SK-N-SH treated with all-trans-retinoic acid at 6 μM for 48 hours (cell line): ENCODE data around the gene CADM2.

Source experiments
- ATAC-seq: fragments of 200-7000 bp; cut with Tn5 transposase; 3 replicates; pipeline ENCODE4 v1.9.1; 2020; ENCODE audit warnings: mild to moderate bottlenecking, moderate library complexity
- ARNTL ChIP-seq: fragments of 450-650 bp; formaldehyde crosslinking; IDR thresholded peaks from 2 replicates; pipeline ENCODE4 v1.5.0; 2020; ENCODE audit warnings: low read depth, mild to moderate bottlenecking, moderate library complexity, borderline replicate concordance
- BACH2 ChIP-seq: fragments of 250-450 bp; sonication (Bioruptor Pico); IDR thresholded peaks from 2 replicates; pipeline ENCODE4 v1.9.0; 2021; ENCODE audit warnings: mild to moderate bottlenecking, borderline replicate concordance
- CREB5 ChIP-seq: fragments of 250-450 bp; sonication (Bioruptor Pico); IDR thresholded peaks from 2 replicates; pipeline ENCODE4 v1.5.1; 2020; ENCODE audit warnings: low read depth, mild to moderate bottlenecking, moderate library complexity
- CSRNP3 ChIP-seq: fragments of 250-450 bp; sonication (Bioruptor Pico); IDR thresholded peaks from 2 replicates; pipeline ENCODE4 v1.5.1; 2021; ENCODE audit warnings: mild to moderate bottlenecking, moderate library complexity
- ESRRG ChIP-seq: fragments of 250-450 bp; sonication (Bioruptor Pico); IDR thresholded peaks from 2 replicates; pipeline ENCODE4 v1.6.1; 2021; ENCODE audit warnings: mild to moderate bottlenecking
- GLIS3 ChIP-seq: fragments of 250-450 bp; sonication (Bioruptor Pico); IDR thresholded peaks from 2 replicates; pipeline ENCODE4 v1.5.0; 2020; ENCODE audit warnings: mild to moderate bottlenecking, moderate library complexity
- ISL1 ChIP-seq: fragments of 250-450 bp; sonication (Bioruptor Pico); IDR thresholded peaks from 2 replicates; pipeline ENCODE4 v2.1.2; 2022; ENCODE audit warnings: mild to moderate bottlenecking, moderate library complexity
- OSR1 ChIP-seq: fragments of 250-450 bp; sonication (Bioruptor Pico); IDR thresholded peaks from 2 replicates; pipeline ENCODE4 v1.8.0; 2022; ENCODE audit warnings: moderate library complexity, mild to moderate bottlenecking, inconsistent platforms
- POU6F1 ChIP-seq: fragments of 250-450 bp; sonication (Bioruptor Pico); IDR thresholded peaks from 2 replicates; pipeline ENCODE4 v1.8.0; 2021; ENCODE audit warnings: low read depth, mild to moderate bottlenecking, moderate library complexity, borderline replicate concordance
- PPARA ChIP-seq: fragments of 250-450 bp; sonication (Bioruptor Pico); IDR thresholded peaks from 2 replicates; pipeline ENCODE4 v1.5.0; 2020; ENCODE audit warnings: mild to moderate bottlenecking, borderline replicate concordance
- RARB ChIP-seq: fragments of 250-450 bp; sonication (Bioruptor Pico); IDR thresholded peaks from 2 replicates; pipeline ENCODE4 v1.8.0; 2021; ENCODE audit warnings: mild to moderate bottlenecking, moderate library complexity
- TCF4 ChIP-seq: fragments of 250-450 bp; sonication (Bioruptor Pico); IDR thresholded peaks from 2 replicates; pipeline ENCODE4 v1.8.0; 2021; ENCODE audit warnings: mild to moderate bottlenecking, moderate library complexity, borderline replicate concordance
- TOX ChIP-seq: fragments of 250-450 bp; sonication (Bioruptor Pico); IDR thresholded peaks from 2 replicates; pipeline ENCODE4 v1.8.0; 2021; ENCODE audit warnings: mild to moderate bottlenecking, moderate library complexity, borderline replicate concordance
- TSHZ2 ChIP-seq: fragments of 250-450 bp; sonication (Bioruptor Pico); IDR thresholded peaks from 2 replicates; pipeline ENCODE4 v1.5.0; 2020; ENCODE audit warnings: mild to moderate bottlenecking, moderate library complexity
- ZC3H10 ChIP-seq: fragments of 250-450 bp; sonication (Bioruptor Pico); IDR thresholded peaks from 2 replicates; pipeline ENCODE4 v1.5.1; 2021; ENCODE audit warnings: mild to moderate bottlenecking, moderate library complexity
- ZFP3 ChIP-seq: fragments of 250-450 bp; sonication (Bioruptor Pico); IDR thresholded peaks from 2 replicates; pipeline ENCODE4 v1.5.0; 2020; ENCODE audit warnings: mild to moderate bottlenecking, moderate library complexity
- ZNF565 ChIP-seq: fragments of 450-650 bp; formaldehyde crosslinking; conservative IDR thresholded peaks from 2 replicates; pipeline ENCODE4 v1.5.0; 2020; ENCODE audit warnings: low read depth, mild to moderate bottlenecking, moderate library complexity
- ZNF70 ChIP-seq: fragments of 450-650 bp; formaldehyde crosslinking; IDR thresholded peaks from 2 replicates; pipeline ENCODE4 v1.5.0; 2020; ENCODE audit warnings: mild to moderate bottlenecking, moderate library complexity
- ZNF8 ChIP-seq: fragments of 450-650 bp; formaldehyde crosslinking; IDR thresholded peaks from 2 replicates; pipeline ENCODE4 v1.5.0; 2020; ENCODE audit warnings: mild to moderate bottlenecking, moderate library complexity
- TF ChIP-seq, protein P1 (sequence below): fragments of 250-450 bp; sonication (Bioruptor Pico); IDR thresholded peaks from 2 replicates; pipeline ENCODE4 v1.8.0; 2020; ENCODE audit warnings: mild to moderate bottlenecking, moderate library complexity, borderline replicate concordance

CADM2 gene

GRCh38 chr3:85037203-85037602 lies 78.4 kb downstream of the CADM2 start:
- ATAC-seq, result no peak
- TF ChIP-seq ZFP3 (CRISPR knock-in tag) (no peak), ISL1 (CRISPR knock-in tag) (no peak), ZC3H10 (CRISPR knock-in tag) (no peak), GLIS3 (no peak)
- TF ChIP-seq, protein P1, sequence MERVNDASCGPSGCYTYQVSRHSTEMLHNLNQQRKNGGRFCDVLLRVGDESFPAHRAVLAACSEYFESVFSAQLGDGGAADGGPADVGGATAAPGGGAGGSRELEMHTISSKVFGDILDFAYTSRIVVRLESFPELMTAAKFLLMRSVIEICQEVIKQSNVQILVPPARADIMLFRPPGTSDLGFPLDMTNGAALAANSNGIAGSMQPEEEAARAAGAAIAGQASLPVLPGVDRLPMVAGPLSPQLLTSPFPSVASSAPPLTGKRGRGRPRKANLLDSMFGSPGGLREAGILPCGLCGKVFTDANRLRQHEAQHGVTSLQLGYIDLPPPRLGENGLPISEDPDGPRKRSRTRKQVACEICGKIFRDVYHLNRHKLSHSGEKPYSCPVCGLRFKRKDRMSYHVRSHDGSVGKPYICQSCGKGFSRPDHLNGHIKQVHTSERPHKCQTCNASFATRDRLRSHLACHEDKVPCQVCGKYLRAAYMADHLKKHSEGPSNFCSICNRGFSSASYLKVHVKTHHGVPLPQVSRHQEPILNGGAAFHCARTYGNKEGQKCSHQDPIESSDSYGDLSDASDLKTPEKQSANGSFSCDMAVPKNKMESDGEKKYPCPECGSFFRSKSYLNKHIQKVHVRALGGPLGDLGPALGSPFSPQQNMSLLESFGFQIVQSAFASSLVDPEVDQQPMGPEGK (CRISPR knock-in tag), result no peak

DNA sequence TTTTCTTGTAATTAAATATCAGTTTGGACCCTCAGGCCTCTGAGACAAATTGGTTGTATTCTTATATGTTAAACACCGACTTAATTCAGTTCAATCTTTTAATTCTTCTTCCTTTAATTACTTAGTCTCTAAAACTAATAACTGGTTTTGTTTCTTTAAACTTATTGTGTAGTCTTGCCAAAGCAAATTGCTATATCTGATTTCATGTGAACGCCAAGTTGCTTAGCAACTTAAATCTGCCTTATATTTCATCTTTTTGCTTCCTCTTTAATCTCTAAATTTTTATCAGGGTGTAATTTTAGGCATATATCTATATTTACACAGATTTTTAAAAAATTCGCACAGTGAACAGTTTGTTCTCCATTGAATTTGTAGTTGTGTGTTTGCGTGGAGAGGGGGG lies 82.2 kb downstream of the CADM2 start:
- TF ChIP-seq TCF4 (CRISPR knock-in tag) (no peak), ESRRG (no peak), TOX (CRISPR knock-in tag) (no peak), ZFP3 (CRISPR knock-in tag) (no peak), ZC3H10 (CRISPR knock-in tag) (no peak), PPARA (CRISPR knock-in tag) (no peak), BACH2 (no peak), ZNF8 (CRISPR knock-in tag) (no peak), TSHZ2 (no peak), ZNF70 (CRISPR knock-in tag) (no peak)

DNA sequence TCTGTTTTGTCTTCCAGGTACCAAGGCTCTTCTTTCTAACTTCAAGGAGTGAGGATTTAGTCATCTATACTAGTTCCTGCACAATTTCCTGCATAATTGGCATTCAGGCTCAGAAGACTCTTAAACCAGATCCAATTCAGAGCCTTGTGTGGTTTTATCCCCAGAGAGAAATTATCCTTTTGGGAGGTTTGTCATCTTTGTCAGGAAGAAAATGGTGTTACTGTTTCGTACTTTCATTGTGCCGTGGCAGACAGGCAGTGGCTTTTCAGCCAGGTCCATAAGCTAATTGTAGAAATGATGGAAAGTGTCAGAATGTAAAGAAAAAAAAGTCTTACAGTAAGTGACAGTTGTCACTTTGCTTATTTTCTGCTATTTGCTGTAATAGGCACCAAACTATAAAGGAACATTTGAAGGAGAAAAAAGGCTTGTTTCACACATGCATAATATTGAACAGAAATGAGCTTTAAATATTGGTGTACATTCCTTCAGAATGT lies 82.8 kb downstream of the CADM2 start:
- no peak for ATAC-seq
- TF ChIP-seq ZNF70 (CRISPR knock-in tag) (no peak), ZC3H10 (CRISPR knock-in tag) (no peak), OSR1 (CRISPR knock-in tag) (no peak), ARNTL (CRISPR knock-in tag) (no peak), ESRRG (no peak), POU6F1 (CRISPR knock-in tag) (no peak), TCF4 (CRISPR knock-in tag) (no peak), CREB5 (CRISPR knock-in tag) (no peak), ZNF565 (CRISPR knock-in tag) (no peak), RARB (CRISPR knock-in tag) (no peak), BACH2 (no peak), CSRNP3 (CRISPR knock-in tag) (no peak), ISL1 (CRISPR knock-in tag) (no peak), TOX (CRISPR knock-in tag) (no peak), TSHZ2 (no peak), GLIS3 (no peak)

More for the DNA sequence above, 82.2 kb downstream of the CADM2 start:
- no peak for ATAC-seq
